ENCODE results near the gene FCER2. TPM values are rescaled to one million over a fixed set of nuclear protein-coding genes. Genes with fewer than 3 reads are reported as not detected.

Gene FCER2
- not detected in 5 replicates for total RNA-seq (2022; extraction: Qiagen RNA extraction; ENCODE audit: low read depth)

GRCh38 chr19:7701654-7702457 lies at the start of gene FCER2:
TSS of gene FCER2 (minus strand) at chr19:7702131. CDS start at chr19:7699760, 2,371 bp downstream.

DNA sequence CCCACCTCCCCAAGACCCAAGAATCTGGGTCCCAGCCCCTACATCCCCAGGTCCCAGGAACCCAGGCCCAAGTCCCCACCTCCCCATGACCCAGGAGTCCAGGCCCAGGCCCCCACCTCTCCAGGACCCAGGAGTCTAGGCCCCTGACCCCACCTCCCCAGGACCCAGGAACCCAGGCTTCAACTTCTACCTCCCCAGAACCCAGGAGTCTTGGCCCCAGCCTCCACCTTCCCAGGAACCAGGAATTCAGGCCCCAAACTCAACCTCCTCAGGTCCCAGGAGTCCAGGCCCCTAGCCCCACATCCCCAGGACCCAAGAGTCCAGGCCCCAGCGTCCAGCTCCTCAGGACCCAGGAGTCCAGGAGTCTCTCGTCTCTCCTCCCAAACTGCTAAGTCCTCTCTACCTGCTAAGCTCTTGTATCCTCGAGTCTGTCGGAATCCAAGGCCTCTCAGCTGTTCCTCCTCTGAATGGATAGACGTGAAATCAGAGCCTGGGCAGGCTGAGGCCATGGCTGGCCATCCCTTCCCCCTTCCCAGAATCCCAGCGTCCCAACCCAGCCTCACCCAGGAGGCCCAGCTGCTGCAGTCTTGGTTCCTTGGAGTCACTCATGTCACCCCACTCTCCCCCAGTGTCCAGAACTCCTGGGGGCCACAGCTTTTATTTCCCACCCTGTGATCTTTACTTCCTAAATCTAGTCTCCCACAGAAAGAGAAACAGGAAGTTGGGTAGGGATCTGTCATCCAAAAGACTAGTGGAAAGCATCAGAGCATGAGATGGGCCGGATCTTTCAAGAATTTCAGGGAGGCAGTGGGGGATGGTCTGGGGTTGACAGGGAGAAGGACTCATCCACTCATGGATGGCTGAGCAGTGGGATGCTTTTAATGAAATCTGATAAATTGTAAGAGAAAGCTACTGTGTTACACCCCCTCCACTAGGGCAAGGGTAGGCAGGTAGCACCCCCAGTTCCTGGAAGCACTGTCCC lies 45.3 kb upstream of the FCER2 start, which contains the start of gene CD209:
TSS of gene CD209 (minus strand) at position 632 of the 982 bp plus-strand sequence. CDS start at position 609, 23 bp downstream.

GRCh38 chr19:7732045-7732444 lies 30.1 kb upstream of the FCER2 start, which contains the start of gene CLEC4G:
TSS of gene CLEC4G (minus strand) at chr19:7732110. CDS start at chr19:7732102, 8 bp downstream.

GRCh38 chr19:7680606-7681339 lies 21.2 kb downstream of the FCER2 start, which contains the start of gene TRAPPC5:
TSS of gene TRAPPC5 (plus strand) at chr19:7680833. CDS start at chr19:7682254, 1,421 bp downstream.

DNA sequence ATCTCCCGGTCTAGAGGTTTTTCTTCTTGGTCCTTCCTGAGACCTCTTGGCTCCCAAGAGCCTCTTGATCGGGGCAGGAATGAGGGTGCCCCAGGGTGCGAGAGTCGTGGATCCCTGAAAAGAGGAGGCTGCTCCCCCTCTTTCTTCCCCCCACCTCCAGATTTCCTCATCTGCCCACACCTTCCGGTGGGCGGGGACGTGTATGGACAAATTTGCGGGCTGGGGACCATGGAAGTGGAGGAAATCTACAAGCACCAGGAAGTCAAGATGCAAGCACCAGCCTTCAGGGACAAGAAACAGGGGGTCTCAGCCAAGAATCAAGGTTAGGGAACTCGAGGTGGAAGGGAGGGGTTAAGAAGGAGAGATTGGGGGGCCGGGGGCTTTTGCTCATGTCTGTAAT lies 25.1 kb downstream of the FCER2 start, which contains the start of gene MCEMP1:
TSS of gene MCEMP1 (plus strand) at position 237 of the 400 bp plus-strand sequence. CDS start at position 268, 31 bp downstream.

GRCh38 chr19:7668842-7669241 lies 33.1 kb downstream of the FCER2 start, which contains the start of gene RETN:
TSS of gene RETN (plus strand) at chr19:7669049. CDS start at chr19:7669327, 278 bp downstream.

Other genes with a start within 250 kb of the FCER2 start
- gene PEX11G, start 213.1 kb downstream of the FCER2 start, total RNA-seq (2022; extraction: Qiagen RNA extraction; ENCODE audit: low read depth), result 1.6 to 2.6 TPM (median 2.1 TPM) in 5 replicates
- gene ZNF358, start 186.0 kb downstream of the FCER2 start, total RNA-seq (2022; extraction: Qiagen RNA extraction; ENCODE audit: low read depth), result 15.9 to 19.3 TPM (median 18.7 TPM) in 5 replicates
- 8.1 to 13.6 TPM (median 11.5 TPM) in 5 replicates for gene MCOLN1, start 179.5 kb downstream of the FCER2 start, total RNA-seq (2022; extraction: Qiagen RNA extraction; ENCODE audit: low read depth)
- 31.4 to 40.3 TPM (median 32.2 TPM) in 5 replicates for gene PNPLA6, start 166.4 kb downstream of the FCER2 start, total RNA-seq (2022; extraction: Qiagen RNA extraction; ENCODE audit: low read depth)
- gene CAMSAP3, start 106.3 kb downstream of the FCER2 start, total RNA-seq (2022; extraction: Qiagen RNA extraction; ENCODE audit: low read depth), result 2.9 to 4.9 TPM (median 4.6 TPM) in 5 replicates
- gene XAB2, start 72.6 kb downstream of the FCER2 start, total RNA-seq (2022; extraction: Qiagen RNA extraction; ENCODE audit: low read depth), result 22.6 to 28.9 TPM (median 26.4 TPM) in 5 replicates
- 52.5 to 80.8 TPM (median 53.6 TPM) in 5 replicates for gene PET100, start 72.3 kb downstream of the FCER2 start, total RNA-seq (2022; extraction: Qiagen RNA extraction; ENCODE audit: low read depth)
- gene PCP2, start 68.4 kb downstream of the FCER2 start, total RNA-seq (2022; extraction: Qiagen RNA extraction; ENCODE audit: low read depth), result 0.22 TPM in 1 of 5 replicates, not detected in the others
- gene STXBP2, start 65.0 kb downstream of the FCER2 start, total RNA-seq (2022; extraction: Qiagen RNA extraction; ENCODE audit: low read depth), result 34.8 to 45.3 TPM (median 40.5 TPM) in 5 replicates
- not detected in 5 replicates for gene RETN, start 33.1 kb downstream of the FCER2 start, total RNA-seq (2022; extraction: Qiagen RNA extraction; ENCODE audit: low read depth)
- not detected in 5 replicates for gene MCEMP1, start 25.0 kb downstream of the FCER2 start, total RNA-seq (2022; extraction: Qiagen RNA extraction; ENCODE audit: low read depth)
- gene TRAPPC5, start 21.3 kb downstream of the FCER2 start, total RNA-seq (2022; extraction: Qiagen RNA extraction; ENCODE audit: low read depth), result 35.7 to 103 TPM (median 92.3 TPM) in 5 replicates
- not detected in 5 replicates for gene CLEC4G, start 30.0 kb upstream of the FCER2 start, total RNA-seq (2022; extraction: Qiagen RNA extraction; ENCODE audit: low read depth)
- gene CD209, start 45.4 kb upstream of the FCER2 start, total RNA-seq (2022; extraction: Qiagen RNA extraction; ENCODE audit: low read depth), result not detected in 5 replicates
- gene CLEC4M, start 61.1 kb upstream of the FCER2 start, total RNA-seq (2022; extraction: Qiagen RNA extraction; ENCODE audit: low read depth), result 0.03 TPM in 1 of 5 replicates, not detected in the others
- 0.96 to 2.0 TPM (median 1.4 TPM) in 5 replicates for gene EVI5L, start 128.1 kb upstream of the FCER2 start, total RNA-seq (2022; extraction: Qiagen RNA extraction; ENCODE audit: low read depth)
- 0.17 to 0.42 TPM (median 0.39 TPM) in 5 replicates for gene PRR36, start 172.3 kb upstream of the FCER2 start, total RNA-seq (2022; extraction: Qiagen RNA extraction; ENCODE audit: low read depth)
- 5.1 to 6.8 TPM (median 5.9 TPM) in 5 replicates for gene LRRC8E, start 186.4 kb upstream of the FCER2 start, total RNA-seq (2022; extraction: Qiagen RNA extraction; ENCODE audit: low read depth)
- 12.5 to 18.5 TPM (median 17.4 TPM) in 5 replicates for gene MAP2K7, start 201.7 kb upstream of the FCER2 start, total RNA-seq (2022; extraction: Qiagen RNA extraction; ENCODE audit: low read depth)
- gene TGFBR3L, start 212.7 kb upstream of the FCER2 start, total RNA-seq (2022; extraction: Qiagen RNA extraction; ENCODE audit: low read depth), result 1.3 to 2.3 TPM (median 2.0 TPM) in 5 replicates
- 19.6 to 31.6 TPM (median 29.7 TPM) in 5 replicates for gene SNAPC2, start 218.2 kb upstream of the FCER2 start, total RNA-seq (2022; extraction: Qiagen RNA extraction; ENCODE audit: low read depth)
- gene CTXN1, start 224.0 kb upstream of the FCER2 start, total RNA-seq (2022; extraction: Qiagen RNA extraction; ENCODE audit: low read depth), result 8.5 to 21.3 TPM (median 20.2 TPM) in 5 replicates
- gene TIMM44, start 241.5 kb upstream of the FCER2 start, total RNA-seq (2022; extraction: Qiagen RNA extraction; ENCODE audit: low read depth), result 28.1 to 32.4 TPM (median 30.7 TPM) in 5 replicates